Measurements from ENCODE around the gene SOX9.

Gene SOX9

DNA sequence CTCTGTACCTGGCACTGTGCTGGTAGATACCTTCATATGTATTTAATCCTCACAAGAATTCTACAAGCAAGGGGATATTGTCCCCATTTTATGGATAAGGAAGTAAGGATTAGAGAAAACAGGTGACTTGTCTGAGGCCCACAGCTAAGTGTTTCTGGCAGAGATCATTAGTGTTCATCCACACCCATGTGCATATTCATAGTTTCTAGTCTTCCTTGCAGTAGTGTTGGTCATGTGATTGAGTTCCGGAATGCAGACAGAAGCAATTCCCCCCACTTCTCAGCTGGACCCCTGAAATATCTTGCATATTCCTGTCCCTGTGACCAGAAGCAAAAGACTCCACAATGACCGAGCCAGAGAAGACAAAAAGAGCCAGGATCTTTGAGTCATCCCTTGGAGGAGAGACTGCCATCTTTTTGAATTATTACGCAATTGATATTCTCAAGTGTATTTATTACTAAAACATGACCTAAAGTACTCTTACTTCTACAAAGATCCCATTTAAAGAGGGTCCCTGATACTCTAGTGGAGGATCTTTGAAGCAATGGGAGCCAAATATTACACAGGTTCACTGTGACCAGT lies 43.4 kb downstream of the SOX9 start:
- DNase-seq = no peak

DNA sequence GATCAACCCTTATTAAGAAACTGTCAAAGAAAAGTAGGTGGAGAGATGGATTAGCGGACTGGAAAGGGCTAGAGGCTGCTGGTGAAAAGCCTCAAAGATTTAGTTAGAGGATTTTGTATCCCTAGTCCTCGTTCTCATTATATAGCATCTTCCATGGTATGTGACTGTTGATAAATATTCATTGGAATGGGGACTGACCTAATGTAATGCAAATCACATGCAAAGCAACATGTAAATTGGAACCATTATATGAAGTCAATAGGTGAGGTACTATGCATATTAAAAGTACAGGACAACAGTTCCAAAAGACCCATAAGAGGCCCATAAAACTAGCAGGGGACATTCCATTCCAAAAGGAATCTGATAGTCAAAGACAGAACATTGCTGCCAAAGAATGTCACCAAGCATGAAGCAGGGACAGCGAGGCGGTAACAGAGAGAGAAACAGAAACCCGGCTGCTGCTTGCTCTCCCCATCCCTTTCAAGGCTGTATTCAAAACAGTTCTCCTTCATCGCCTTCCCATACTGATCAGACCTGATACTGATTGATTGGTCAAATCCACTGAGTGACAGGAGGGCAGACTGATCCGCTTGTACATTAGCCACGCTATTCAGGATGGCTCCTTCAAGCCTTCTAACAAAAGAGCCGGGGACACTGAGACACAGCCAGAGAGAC lies 44.5 kb downstream of the SOX9 start:
- DNase-seq = no peak

- no peak for DNase-seq
Observed at GRCh38 chr17:72165867-72166439, 45.1 kb downstream of the SOX9 start.

DNA sequence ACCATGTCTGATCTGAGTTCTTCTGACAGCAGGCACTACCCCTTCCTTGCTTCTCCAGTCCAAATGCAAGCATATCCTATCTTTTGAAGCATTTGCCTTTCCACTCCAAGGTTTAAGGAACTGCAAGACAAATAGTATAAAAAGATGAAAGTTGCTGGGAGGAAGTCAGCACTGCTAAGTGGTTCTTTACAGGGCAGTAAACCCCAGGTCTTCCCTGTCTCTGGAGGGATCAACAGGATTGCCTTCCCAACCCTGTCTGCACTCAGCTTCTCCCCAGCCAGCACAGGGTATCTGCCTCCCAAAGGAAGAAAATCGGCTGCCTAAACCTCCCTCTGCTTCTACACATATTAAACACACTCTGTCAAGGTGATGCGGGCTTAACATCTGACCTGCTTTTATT lies 46.8 kb downstream of the SOX9 start:
- no peak for DNase-seq

GRCh38 chr17:72169823-72170222 lies 49.0 kb downstream of the SOX9 start:
- no peak for DNase-seq

- no peak for DNase-seq
Observed at GRCh38 chr17:72171703-72172667, 51.2 kb downstream of the SOX9 start.

- DNase-seq = peak; percentile 84 to 91
Observed at GRCh38 chr17:72173499-72174116, 52.8 kb downstream of the SOX9 start.

DNA sequence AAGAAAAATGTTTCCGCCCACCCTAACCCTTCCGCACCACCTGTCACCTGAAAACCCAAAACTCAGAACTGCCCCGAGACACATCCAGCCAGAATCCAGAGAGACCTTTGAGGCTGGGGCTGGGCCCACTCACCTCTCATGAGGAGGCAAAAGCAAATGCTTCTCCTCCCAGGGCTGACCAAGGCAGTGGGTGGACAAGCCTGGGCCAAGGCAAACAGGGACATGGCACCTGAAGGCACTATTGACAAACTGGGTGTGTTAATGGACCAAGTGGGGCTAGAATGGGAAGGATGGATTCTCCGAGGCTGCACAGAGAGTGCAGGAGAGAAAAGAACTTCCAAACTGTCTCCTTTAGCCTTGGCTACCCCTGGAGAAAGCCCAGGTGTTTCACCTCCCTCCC lies 54.4 kb downstream of the SOX9 start:
- no peak for DNase-seq
